ENCODE results near the gene VSTM4. TPM values are rescaled to one million over a fixed set of nuclear protein-coding genes. Genes with fewer than 3 reads are reported as not detected.

VSTM4 gene
- total and polyA plus RNA-seq, 2 experiments from 2014 or later: 0.21 to 0.66 TPM

DNA sequence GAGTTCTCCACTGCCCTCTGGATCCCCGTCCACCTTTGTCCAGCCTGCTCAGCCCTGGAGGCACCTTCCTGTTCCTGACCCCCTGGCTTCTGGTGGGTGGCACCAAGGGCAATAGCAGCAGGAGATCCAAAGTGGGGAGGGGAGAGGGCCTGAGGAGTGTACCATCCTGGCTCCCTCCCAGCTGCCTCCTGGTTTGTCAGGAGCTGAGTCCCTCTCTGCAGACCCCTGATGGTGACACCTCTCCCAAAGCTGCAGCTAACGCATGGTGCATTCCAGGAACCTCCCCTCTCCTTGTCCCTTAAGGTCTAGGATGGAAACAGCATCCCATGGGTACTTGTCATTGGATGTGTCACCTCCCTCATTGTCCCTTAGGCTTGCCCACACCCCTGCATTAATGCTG lies 39.6 kb downstream of the VSTM4 start:
- H2AFZ ChIP-seq: no peak overlapping the region
- DNase-seq (ENCODE audit: low spot score): no peak
- Mint-ChIP-seq H3K27ac (no peak overlapping the region), H3K4me3 (no peak overlapping the region), H3K9me3 (no peaks in the 10 kb centered on the region), H3K4me1 (peaks cover 2% of the 10 kb centered on the region; the same call in 2 of the 3 replicates), H3K36me3 (ENCODE audit: low read depth) (no peaks in the 10 kb centered on the region), H3K27me3 (ENCODE audit: insufficient read depth, low read depth, poor library complexity) (peaks cover 13% of the 10 kb centered on the region)
- H4K20me1 ChIP-seq (replicated peaks; ENCODE audit: insufficient read depth): no peaks in the 10 kb centered on the region
- H3K9me2 ChIP-seq (ENCODE audit: insufficient read depth): no peaks in the 10 kb centered on the region
- ATAC-seq: no peak
- TF ChIP-seq EZH2 (IDR thresholded peaks at IDR 0.05; ENCODE audit: low read depth, unreplicated experiment) (no peak), ZNF462 (CRISPR knock-in tag; IDR thresholded peaks at IDR 0.05) (no peak), CREB1 (CRISPR knock-in tag; IDR thresholded peaks at IDR 0.05; ENCODE audit: low read depth) (no peak), ZNF114 (CRISPR knock-in tag; IDR thresholded peaks at IDR 0.05) (no peak), POLR2AphosphoS5 (IDR thresholded peaks at IDR 0.05; ENCODE audit: low read depth) (no peak), EZH2phosphoT487 (IDR thresholded peaks at IDR 0.05; ENCODE audit: unreplicated experiment) (no peak), JUNB (IDR thresholded peaks at IDR 0.05; ENCODE audit: unreplicated experiment) (no peak), STAT1 (IDR thresholded peaks at IDR 0.05; ENCODE audit: unreplicated experiment) (no peak), ETS1 (IDR thresholded peaks at IDR 0.05) (no peak), NANOG (IDR thresholded peaks at IDR 0.05; ENCODE audit: borderline replicate concordance) (no peak), ZNF331 (CRISPR knock-in tag; IDR thresholded peaks at IDR 0.05; ENCODE audit: low read depth) (no peak)
- TF ChIP-seq, protein P1, sequence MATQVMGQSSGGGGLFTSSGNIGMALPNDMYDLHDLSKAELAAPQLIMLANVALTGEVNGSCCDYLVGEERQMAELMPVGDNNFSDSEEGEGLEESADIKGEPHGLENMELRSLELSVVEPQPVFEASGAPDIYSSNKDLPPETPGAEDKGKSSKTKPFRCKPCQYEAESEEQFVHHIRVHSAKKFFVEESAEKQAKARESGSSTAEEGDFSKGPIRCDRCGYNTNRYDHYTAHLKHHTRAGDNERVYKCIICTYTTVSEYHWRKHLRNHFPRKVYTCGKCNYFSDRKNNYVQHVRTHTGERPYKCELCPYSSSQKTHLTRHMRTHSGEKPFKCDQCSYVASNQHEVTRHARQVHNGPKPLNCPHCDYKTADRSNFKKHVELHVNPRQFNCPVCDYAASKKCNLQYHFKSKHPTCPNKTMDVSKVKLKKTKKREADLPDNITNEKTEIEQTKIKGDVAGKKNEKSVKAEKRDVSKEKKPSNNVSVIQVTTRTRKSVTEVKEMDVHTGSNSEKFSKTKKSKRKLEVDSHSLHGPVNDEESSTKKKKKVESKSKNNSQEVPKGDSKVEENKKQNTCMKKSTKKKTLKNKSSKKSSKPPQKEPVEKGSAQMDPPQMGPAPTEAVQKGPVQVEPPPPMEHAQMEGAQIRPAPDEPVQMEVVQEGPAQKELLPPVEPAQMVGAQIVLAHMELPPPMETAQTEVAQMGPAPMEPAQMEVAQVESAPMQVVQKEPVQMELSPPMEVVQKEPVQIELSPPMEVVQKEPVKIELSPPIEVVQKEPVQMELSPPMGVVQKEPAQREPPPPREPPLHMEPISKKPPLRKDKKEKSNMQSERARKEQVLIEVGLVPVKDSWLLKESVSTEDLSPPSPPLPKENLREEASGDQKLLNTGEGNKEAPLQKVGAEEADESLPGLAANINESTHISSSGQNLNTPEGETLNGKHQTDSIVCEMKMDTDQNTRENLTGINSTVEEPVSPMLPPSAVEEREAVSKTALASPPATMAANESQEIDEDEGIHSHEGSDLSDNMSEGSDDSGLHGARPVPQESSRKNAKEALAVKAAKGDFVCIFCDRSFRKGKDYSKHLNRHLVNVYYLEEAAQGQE (IDR thresholded peaks at IDR 0.05; ENCODE audit: unreplicated experiment): no peak
- TF ChIP-seq, protein P2, sequence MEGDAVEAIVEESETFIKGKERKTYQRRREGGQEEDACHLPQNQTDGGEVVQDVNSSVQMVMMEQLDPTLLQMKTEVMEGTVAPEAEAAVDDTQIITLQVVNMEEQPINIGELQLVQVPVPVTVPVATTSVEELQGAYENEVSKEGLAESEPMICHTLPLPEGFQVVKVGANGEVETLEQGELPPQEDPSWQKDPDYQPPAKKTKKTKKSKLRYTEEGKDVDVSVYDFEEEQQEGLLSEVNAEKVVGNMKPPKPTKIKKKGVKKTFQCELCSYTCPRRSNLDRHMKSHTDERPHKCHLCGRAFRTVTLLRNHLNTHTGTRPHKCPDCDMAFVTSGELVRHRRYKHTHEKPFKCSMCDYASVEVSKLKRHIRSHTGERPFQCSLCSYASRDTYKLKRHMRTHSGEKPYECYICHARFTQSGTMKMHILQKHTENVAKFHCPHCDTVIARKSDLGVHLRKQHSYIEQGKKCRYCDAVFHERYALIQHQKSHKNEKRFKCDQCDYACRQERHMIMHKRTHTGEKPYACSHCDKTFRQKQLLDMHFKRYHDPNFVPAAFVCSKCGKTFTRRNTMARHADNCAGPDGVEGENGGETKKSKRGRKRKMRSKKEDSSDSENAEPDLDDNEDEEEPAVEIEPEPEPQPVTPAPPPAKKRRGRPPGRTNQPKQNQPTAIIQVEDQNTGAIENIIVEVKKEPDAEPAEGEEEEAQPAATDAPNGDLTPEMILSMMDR (conservative IDR thresholded peaks at IDR 0.05; ENCODE audit: low read depth in 2 of 2): no peak
- H3K4me3 ChIP-seq: no peak overlapping the region
- no peaks in the 10 kb centered on the region for H3K4me1 ChIP-seq (ENCODE audit: insufficient read depth)
- no peaks in the 10 kb centered on the region for H3K36me3 ChIP-seq (ENCODE audit: insufficient read depth)
- H3K4me2 ChIP-seq: no peak overlapping the region
- no peak overlapping the region for H3K27ac ChIP-seq (ENCODE audit: low read depth)
- no peaks in the 10 kb centered on the region for H3K79me2 ChIP-seq (replicated peaks; ENCODE audit: insufficient read depth)
- H3F3A ChIP-seq (replicated peaks; ENCODE audit: low read depth): no peaks in the 10 kb centered on the region
- no peaks in the 10 kb centered on the region for H3K27me3 ChIP-seq (ENCODE audit: insufficient read depth)

All from GM23338 (cell line).